ENCODE measurements around the gene HERC2. TPM values are rescaled to one million over a fixed set of nuclear protein-coding genes. Genes with fewer than 3 reads are reported as not detected.
A peak's percentile ranks its signal among the peaks of the same experiment; 100 is the strongest.

Gene HERC2
- total RNA-seq, 4 donors from 2014 or later: 59.3 to 88.1 (median 71.0) TPM

GRCh38 chr15:28107111-28107903, 214.7 kb downstream of the HERC2 start:
- H3K4me1 ChIP-seq: peaks cover 12% of the 10 kb centered on the region in 2 donors
- WGBS, 2 donors: 4 to 6% methylated on average over 20 to 24 of the region's 63 CpGs
- no peaks in the 10 kb centered on the region for H3K9me3 ChIP-seq
- no peak for TF ChIP-seq POLR2A (IDR thresholded peaks at IDR 0.05)
- TF ChIP-seq, protein P1, sequence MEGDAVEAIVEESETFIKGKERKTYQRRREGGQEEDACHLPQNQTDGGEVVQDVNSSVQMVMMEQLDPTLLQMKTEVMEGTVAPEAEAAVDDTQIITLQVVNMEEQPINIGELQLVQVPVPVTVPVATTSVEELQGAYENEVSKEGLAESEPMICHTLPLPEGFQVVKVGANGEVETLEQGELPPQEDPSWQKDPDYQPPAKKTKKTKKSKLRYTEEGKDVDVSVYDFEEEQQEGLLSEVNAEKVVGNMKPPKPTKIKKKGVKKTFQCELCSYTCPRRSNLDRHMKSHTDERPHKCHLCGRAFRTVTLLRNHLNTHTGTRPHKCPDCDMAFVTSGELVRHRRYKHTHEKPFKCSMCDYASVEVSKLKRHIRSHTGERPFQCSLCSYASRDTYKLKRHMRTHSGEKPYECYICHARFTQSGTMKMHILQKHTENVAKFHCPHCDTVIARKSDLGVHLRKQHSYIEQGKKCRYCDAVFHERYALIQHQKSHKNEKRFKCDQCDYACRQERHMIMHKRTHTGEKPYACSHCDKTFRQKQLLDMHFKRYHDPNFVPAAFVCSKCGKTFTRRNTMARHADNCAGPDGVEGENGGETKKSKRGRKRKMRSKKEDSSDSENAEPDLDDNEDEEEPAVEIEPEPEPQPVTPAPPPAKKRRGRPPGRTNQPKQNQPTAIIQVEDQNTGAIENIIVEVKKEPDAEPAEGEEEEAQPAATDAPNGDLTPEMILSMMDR (IDR thresholded peaks at IDR 0.05): no peak
- H3K27ac ChIP-seq: no peak overlapping the region
- peaks cover 8 to 11% of the 10 kb centered on the region in 2 donors for H3K36me3 ChIP-seq
- peak overlapping the region; percentile 27 to 71 (median 61) for H3K4me3 ChIP-seq (replicated peaks in 1 of 3)
- H3K27me3 ChIP-seq: no peaks in the 10 kb centered on the region
- intact Hi-C loops (cut with DNase I): no loop called here
- DNase-seq: peak; percentile 37 to 40

DNA sequence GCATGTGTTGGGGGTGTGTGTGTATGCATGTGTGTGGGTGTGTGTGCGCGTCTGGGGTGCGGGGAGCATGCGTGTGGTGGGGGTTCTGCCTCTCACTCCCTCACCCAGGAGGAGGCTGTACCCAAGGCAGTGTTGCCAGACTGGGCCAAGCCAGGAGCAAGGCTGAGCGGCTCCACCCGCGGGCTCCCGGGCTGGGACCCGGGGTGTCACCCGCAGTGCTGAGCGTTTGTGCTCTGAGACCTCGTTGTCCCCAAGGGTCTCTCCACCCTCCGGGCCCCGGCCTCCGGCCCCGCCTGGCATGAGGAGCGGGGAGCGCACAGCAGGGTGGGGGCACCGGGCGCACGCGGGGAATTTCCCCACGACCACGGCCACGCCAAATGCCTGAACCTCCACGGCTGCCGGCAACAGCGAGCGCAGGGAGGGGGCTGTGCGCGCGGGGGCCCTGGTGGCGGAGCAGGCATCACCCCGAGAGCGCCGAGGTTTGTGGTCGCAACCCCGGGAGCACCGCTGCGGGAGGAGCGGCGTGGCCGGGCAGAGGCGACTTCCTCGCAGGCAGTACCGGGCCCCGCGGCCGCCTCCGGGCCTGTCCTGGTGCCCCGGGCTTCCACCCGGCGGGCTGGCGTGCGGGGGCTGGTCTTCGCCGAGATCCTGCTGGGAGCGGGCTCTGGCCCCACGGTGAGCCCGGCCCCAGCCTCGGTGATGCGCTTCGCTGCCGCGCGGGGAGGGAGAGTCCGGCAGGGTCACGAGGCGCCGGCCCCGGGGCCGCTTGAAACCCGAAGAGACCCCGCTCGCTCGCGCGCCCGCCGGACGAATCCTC, 215.5 kb downstream of the HERC2 start:
- WGBS, 2 donors: 7 to 26% methylated on average over 11 to 23 of the region's 81 CpGs
- Histone ChIP-seq H3K4me1 (peaks cover 12% of the 10 kb centered on the region in 2 donors), H3K27me3 (no peaks in the 10 kb centered on the region), H3K9me3 (no peaks in the 10 kb centered on the region), H3K27ac (no peak overlapping the region), H3K36me3 (peaks cover 3 to 4% of the 10 kb centered on the region in 2 donors), H3K4me3 (replicated peaks in 1 of 3) (peak overlapping the region; percentile 27 to 71 (median 61))
- TF ChIP-seq, protein P1 (IDR thresholded peaks at IDR 0.05): no peak
- no peak for TF ChIP-seq POLR2A (IDR thresholded peaks at IDR 0.05)
- intact Hi-C loops (cut with DNase I): no loop called here
- peak; percentile 38 to 42 for DNase-seq

DNA sequence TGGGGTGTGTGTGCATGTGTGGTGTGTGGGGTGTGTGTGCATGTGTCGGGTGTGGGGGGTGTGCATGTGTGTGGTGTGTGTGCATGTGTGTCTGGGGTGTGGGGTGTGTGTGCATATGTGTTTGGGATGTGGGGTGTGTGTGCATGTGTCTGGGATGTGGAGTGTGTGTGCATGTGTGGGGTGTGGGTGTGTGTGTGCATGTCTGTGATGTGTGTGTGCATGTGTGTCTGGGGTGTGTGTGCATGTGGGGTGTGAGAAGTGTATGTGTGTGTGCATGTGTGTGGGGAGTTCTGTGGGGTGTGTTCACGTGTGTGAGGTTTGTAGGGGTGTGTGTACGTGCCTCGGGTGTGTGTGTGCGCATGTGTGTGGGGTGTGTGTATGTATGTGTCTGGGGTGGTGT, 216.2 kb downstream of the HERC2 start:
- Histone ChIP-seq H3K27me3 (no peaks in the 10 kb centered on the region), H3K4me1 (peaks cover 12% of the 10 kb centered on the region in 2 donors), H3K4me3 (replicated peaks in 1 of 3) (no peak overlapping the region), H3K27ac (no peak overlapping the region), H3K9me3 (no peaks in the 10 kb centered on the region), H3K36me3 (no peaks in the 10 kb centered on the region)
- WGBS, 2 donors: 88 to 99% methylated on average over 5 of the region's 5 CpGs
- no peak for DNase-seq
- no peak for TF ChIP-seq POLR2A (IDR thresholded peaks at IDR 0.05)
- TF ChIP-seq, protein P1 (IDR thresholded peaks at IDR 0.05): no peak
- intact Hi-C loops (cut with DNase I): no loop called here

GRCh38 chr15:28105224-28105791, 216.7 kb downstream of the HERC2 start:
- no peak overlapping the region for H3K27ac ChIP-seq
- H3K27me3 ChIP-seq: no peaks in the 10 kb centered on the region
- no peak for TF ChIP-seq POLR2A (IDR thresholded peaks at IDR 0.05)
- TF ChIP-seq, protein P1 (IDR thresholded peaks at IDR 0.05): no peak
- 94 to 96% methylated on average over 9 of the region's 9 CpGs for WGBS, 2 donors
- DNase-seq: no peak
- intact Hi-C loops (cut with DNase I): no loop called here
- H3K9me3 ChIP-seq: no peaks in the 10 kb centered on the region
- peaks cover 12% of the 10 kb centered on the region in 2 donors for H3K4me1 ChIP-seq
- H3K4me3 ChIP-seq (replicated peaks in 1 of 3): no peak overlapping the region
- H3K36me3 ChIP-seq: no peaks in the 10 kb centered on the region
